ENCODE measurements around the gene SEMA4C.

GRCh38 chr2:96880891-96881273 is 11.0 kb upstream of the SEMA4C start:
- no peak for TF ChIP-seq POLR2A (IDR thresholded peaks at IDR 0.05; ENCODE audit: low read length)
- no peak for TF ChIP-seq GATA1 (IDR thresholded peaks at IDR 0.05; ENCODE audit: low read depth, low read length)
